ENCODE measurements around the gene LRRC27. TPM values are rescaled to one million over a fixed set of nuclear protein-coding genes. Genes with fewer than 3 reads are reported as not detected.

Gene LRRC27
- total RNA-seq, 1 donor from 2014 or later: 14.2 TPM

- peak; percentile 55 for TF ChIP-seq CTCF (conservative IDR thresholded peaks at IDR 0.05)
- Mint-ChIP-seq H3K4me1 (ENCODE audit: unreplicated experiment) (peaks cover 23% of the 10 kb centered on the region), H3K27ac (no peak overlapping the region), H3K4me3 (no peak overlapping the region), H3K9me3 (no peaks in the 10 kb centered on the region), H3K36me3 (peaks cover 14% of the 10 kb centered on the region), H3K27me3 (no peaks in the 10 kb centered on the region)
- no peak for DNase-seq (ENCODE audit: extremely low spot score, unreplicated experiment)
These were observed 39.7 kb downstream of the LRRC27 start for GRCh38 chr10:132371641-132372081.

- Mint-ChIP-seq H3K27me3 (peaks cover 3% of the 10 kb centered on the region), H3K9me3 (no peaks in the 10 kb centered on the region), H3K36me3 (peaks cover 4% of the 10 kb centered on the region), H3K4me3 (no peak overlapping the region), H3K27ac (no peak overlapping the region), H3K4me1 (ENCODE audit: unreplicated experiment) (peaks cover 27% of the 10 kb centered on the region)
- no peak for DNase-seq (ENCODE audit: extremely low spot score, unreplicated experiment)
- no peak for TF ChIP-seq CTCF (conservative IDR thresholded peaks at IDR 0.05)
These were observed 40.6 kb downstream of the LRRC27 start for GRCh38 chr10:132372516-132373095.

- peaks cover 27% of the 10 kb centered on the region for H3K4me1 Mint-ChIP-seq (ENCODE audit: unreplicated experiment)
- peaks cover 3% of the 10 kb centered on the region for H3K27me3 Mint-ChIP-seq
- no peak overlapping the region for H3K4me3 Mint-ChIP-seq
- no peak overlapping the region for H3K27ac Mint-ChIP-seq
- H3K36me3 Mint-ChIP-seq: peaks cover 3% of the 10 kb centered on the region
- H3K9me3 Mint-ChIP-seq: no peaks in the 10 kb centered on the region
- no peak for DNase-seq (ENCODE audit: extremely low spot score, unreplicated experiment)
- no peak for TF ChIP-seq CTCF (conservative IDR thresholded peaks at IDR 0.05)
These were observed 41.4 kb downstream of the LRRC27 start for GRCh38 chr10:132373241-132373955.

- DNase-seq (ENCODE audit: extremely low spot score, unreplicated experiment): no peak
These were observed 42.2 kb downstream of the LRRC27 start for GRCh38 chr10:132374176-132374575.

GRCh38 chr10:132374612-132375011 is 42.6 kb downstream of the LRRC27 start:
- no peak for DNase-seq (ENCODE audit: extremely low spot score, unreplicated experiment)
- Mint-ChIP-seq H3K9me3 (no peaks in the 10 kb centered on the region), H3K36me3 (peaks cover 7% of the 10 kb centered on the region), H3K27ac (no peak overlapping the region), H3K4me3 (no peak overlapping the region), H3K4me1 (ENCODE audit: unreplicated experiment) (peaks cover 25% of the 10 kb centered on the region), H3K27me3 (peaks cover 3% of the 10 kb centered on the region)
- TF ChIP-seq CTCF (conservative IDR thresholded peaks at IDR 0.05): no peak

More at GRCh38 chr10:132374176-132374575, 42.2 kb downstream of the LRRC27 start:
- Mint-ChIP-seq H3K27ac (no peak overlapping the region), H3K9me3 (no peaks in the 10 kb centered on the region), H3K27me3 (peaks cover 3% of the 10 kb centered on the region), H3K4me1 (ENCODE audit: unreplicated experiment) (peaks cover 25% of the 10 kb centered on the region), H3K36me3 (peaks cover 4% of the 10 kb centered on the region), H3K4me3 (no peak overlapping the region)
- TF ChIP-seq CTCF (conservative IDR thresholded peaks at IDR 0.05): no peak
